GM08714 (cell line): ENCODE results near the gene FUT9.
"Not testable (repeated sequence)": the region's sequence is repeated elsewhere in the genome, so short reads cannot be mapped to it uniquely, and the experiment has no call there.

Source experiments
- H3K4me3 ChIP-seq: fragments of 200-500 bp; sonication (Bioruptor generic); 2 replicates; pipeline ENCODE4 v1.5.1; 2014; ENCODE audit warnings: mild to moderate bottlenecking, low read length, inconsistent platforms
- ZNF274 ChIP-seq: IDR thresholded peaks from 2 replicates; pipeline ENCODE4 v1.6.1; 2012; ENCODE audit warnings: mild to moderate bottlenecking, low read depth, low read length

The FUT9 gene

DNA sequence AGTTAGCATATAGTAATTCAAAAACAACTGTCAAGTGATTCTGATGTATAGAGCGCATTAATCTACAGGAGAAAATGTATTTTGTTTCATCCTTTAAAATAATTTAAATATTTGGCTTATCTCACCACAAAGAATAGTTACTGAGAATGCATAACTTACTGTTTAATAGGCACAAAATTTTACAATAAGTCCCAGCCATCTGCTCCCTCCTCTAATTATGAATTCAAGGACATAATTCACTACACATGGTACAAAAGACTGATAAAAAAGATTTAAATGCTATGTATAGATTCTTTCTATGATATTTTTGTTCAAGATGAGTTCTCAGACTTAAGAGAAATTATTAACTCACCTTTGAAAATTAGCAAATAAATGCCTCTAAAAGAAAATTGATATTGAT lies 242.0 kb downstream of the FUT9 start:
- no peak for TF ChIP-seq ZNF274
- no peak overlapping the region for H3K4me3 ChIP-seq

DNA sequence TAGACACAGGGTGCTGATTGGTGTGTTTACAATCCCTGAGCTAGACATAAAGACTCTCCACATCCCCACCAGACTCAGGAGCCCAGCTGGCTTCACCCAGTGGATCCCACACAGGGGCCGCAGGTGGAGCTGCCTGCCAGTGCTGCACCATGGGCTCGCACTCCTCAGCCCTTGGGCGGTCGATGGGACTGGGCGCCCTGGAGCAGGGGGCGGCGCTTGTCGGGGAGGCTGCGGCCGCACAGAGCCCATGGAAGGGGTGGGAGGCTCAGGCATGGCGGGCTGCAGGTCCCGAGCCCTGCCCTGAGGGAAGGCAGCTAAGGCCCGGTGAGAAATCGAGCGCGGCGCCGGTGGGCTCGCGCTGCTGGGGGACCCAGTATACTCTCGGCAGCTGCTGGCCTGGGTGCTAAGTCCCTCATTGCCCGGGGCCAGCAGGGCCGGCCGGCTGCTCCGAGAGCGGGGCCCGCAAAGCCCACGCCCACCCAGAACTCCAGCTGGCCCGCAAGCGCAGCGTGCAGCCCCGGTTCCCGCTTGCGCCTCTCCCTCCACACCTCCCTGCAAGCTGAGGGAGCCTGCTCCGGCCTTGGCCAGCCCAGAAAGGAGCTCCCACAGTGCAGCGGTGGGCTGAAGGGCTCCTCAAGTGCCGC lies 245.1 kb downstream of the FUT9 start:
- H3K4me3 ChIP-seq = not testable (repeated sequence)
